Measurements from ENCODE around the gene GADD45G. TPM values are rescaled to one million over a fixed set of nuclear protein-coding genes. Genes with fewer than 3 reads are reported as not detected.

The GADD45G gene
- total RNA-seq, 1 donor from 2014 or later, result 54.0 TPM

DNA sequence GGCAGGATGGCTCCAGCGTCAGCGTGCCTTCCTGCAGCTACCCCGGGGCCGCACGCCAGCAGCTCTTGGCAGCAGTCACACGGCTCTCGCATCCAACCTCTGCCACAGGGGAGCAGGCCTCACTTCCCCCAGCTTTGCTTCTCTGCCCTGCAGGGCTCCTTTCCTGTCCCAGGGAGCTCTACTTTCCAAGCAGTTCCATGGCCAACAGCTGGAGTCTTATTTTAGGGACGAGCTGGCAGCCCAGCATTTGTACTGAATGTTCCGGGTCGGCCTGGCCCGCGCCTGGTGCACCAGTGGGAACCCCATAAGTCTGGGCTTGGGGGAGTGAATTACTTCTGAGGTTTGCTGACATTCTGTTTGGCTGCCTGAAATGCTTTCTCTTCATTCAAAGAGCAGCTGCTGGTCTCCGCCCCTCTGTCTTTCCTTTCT, 34.6 kb downstream of the GADD45G start:
- intact Hi-C loops (cut with micrococcal nuclease), result no loop called here
- DNase-seq (peak; percentile 89), ATAC-seq (peak; percentile 92)

GRCh38 chr9:89639961-89640360, 35.1 kb downstream of the GADD45G start:
- intact Hi-C loops (cut with micrococcal nuclease), result no loop called here
- ATAC-seq (no peak), DNase-seq (no peak)

DNA sequence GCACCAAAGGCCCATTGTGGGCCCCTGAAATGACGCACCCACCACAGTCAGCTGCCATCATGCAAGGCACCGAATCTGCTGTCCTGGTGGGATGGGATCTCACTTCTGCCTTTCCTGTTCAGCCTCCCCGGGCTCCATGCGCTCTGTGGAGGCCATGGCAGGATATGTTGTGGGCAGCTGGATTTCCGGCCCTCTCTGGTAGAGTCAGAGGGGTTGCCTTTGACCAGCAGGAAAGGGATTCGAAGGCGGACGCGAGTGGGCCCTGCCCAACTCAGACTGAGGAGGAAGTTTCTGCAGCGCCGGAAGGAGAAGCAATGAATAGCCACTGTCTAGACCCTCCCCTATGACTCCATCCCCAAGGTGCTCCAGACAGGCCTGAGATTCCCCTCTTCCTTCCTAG, 35.5 kb downstream of the GADD45G start:
- no peak for DNase-seq
- peak; percentile 18 for ATAC-seq
- intact Hi-C loops (cut with micrococcal nuclease), result no loop called here

- ATAC-seq, result no peak
- intact Hi-C loops (cut with micrococcal nuclease), result no loop called here
Measured at GRCh38 chr9:89640801-89641200, 36.0 kb downstream of the GADD45G start.

GRCh38 chr9:89641980-89642379, 37.2 kb downstream of the GADD45G start:
- ATAC-seq (no peak), DNase-seq (no peak)
- intact Hi-C loops (cut with micrococcal nuclease), result no loop called here

More at GRCh38 chr9:89640801-89641200, 36.0 kb downstream of the GADD45G start:
- DNase-seq, result no peak

DNA sequence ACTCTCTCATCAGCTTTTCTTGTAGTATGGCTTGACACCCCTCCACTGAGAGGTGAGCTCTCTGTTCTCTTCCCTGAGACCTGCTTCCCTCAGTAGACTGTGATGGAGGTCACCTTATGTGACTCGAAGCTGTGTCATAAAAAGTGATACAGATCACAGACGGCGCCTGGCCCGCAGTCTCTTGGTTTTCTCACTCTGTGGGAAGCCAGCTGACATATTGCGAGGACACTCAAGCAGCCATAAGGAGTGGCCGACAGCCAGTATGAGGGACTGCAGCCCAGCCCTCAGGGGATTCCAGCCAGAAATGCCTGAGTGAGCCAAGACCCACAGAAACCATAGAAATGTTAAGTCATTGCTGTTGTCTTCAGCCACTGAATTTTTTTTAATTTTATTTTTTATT, 38.0 kb downstream of the GADD45G start:
- DNase-seq (no peak), ATAC-seq (no peak)
- intact Hi-C loops (cut with micrococcal nuclease), result no loop called here

GRCh38 chr9:89646189-89646939, 41.6 kb downstream of the GADD45G start:
- no peak for ATAC-seq
- no peak for DNase-seq
- intact Hi-C loops (cut with micrococcal nuclease), result no loop called here

DNA sequence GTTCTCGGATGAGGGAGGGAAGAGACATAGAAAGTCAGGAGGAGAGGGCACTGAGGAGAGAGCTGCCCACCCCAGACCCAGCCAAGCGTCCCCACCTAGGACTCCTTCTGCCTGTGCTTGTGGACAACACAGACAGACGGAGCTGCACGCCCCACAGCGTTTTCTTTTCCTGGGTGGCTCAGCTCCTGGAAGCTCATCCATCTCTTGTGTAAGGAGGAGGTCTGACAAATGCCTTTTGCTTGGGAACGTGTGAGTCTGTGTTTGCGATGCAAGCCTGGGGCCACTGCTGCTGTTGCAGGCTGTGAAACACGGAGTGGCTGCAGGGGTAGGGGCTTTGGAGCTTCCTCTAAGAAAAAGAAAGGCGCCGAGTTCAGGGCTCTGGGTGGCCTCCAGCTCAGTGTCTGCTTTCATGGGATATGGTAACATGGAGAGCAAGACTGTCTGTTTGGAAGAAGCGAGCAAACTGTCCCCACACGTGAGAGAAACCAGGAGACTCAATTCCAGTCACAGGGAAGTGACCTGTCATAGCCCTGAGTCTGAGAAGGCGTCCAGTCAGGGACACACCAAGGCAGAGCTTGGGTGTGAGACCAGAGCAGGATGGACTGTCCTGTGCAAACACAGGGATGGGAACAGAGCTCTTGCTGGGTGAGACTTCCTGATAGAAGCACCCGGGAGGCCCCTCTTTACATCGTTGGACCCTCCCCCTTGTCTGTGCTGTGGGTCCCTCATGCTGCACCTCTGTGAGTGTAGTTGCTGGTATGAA, 42.7 kb downstream of the GADD45G start:
- DNase-seq (no peak), ATAC-seq (no peak)
- intact Hi-C loops (cut with micrococcal nuclease), result no loop called here

- intact Hi-C loops (cut with micrococcal nuclease), result no loop called here
- DNase-seq, result no peak
- ATAC-seq, result no peak
Measured at GRCh38 chr9:89648247-89649000, 43.6 kb downstream of the GADD45G start.

DNA sequence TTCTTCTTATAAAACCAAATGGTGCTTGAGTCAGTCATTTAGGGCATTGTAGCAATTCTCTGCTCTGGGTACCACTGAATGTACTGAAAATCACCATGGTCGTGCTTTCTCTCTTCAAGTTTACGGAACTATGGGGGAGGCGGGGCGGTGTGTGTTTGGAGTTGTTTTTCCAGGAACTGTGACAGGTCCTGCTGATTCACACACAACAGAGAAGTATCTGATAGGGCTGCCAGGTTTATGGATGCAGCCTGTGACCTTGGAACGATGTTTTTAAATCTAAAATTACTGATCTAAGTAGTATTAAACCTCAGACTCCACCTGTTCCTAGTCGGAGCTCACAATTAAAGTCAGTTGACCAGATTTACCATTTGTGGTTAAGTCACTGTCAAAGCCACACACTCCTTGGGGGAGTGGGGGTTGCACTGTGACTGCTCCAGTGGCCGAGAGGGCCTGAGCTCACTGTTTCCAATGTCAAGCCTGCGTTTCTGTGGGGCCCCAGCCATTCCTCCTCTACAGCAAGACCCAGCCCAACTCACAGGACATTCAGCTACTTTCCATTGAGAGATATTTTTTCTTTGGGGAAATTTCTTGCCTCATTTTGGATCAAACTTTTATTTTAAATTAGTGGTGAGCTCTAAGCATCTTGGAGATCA, 44.4 kb downstream of the GADD45G start:
- intact Hi-C loops (cut with micrococcal nuclease), result no loop called here
- DNase-seq (no peak), ATAC-seq (no peak)

DNA sequence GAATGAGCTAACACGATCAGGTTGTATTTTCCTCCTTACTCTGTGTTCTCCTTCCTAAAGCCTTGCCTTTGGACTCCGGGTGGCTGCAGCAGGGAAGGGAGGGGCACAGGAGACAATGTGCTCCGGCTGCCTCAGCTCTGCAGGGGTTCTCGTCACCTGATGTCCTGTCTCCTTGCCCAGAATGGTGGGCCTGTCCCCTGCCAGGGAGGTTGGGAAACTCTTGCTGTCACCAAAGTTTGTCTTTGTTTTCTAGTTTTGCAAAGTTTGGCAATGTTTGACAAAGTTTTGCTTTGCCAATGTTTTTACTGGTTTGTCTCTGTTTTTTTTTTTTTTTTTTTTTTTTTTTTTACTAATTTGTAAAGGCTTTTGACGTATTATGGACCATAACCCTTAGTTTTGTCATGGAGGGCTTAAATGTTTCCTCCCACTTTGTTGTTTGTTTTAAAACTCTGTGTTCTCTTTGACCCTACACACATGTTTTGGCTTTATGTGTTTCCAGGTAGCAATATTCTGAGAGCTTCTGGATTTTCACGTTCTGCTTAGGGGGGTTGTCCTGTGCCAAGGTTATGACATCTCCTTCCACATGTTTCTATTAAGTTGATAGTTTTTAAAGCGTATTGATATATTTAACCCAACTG, 49.3 kb downstream of the GADD45G start:
- intact Hi-C loops (cut with micrococcal nuclease), result no loop called here
- ATAC-seq (no peak), DNase-seq (no peak)

DNA sequence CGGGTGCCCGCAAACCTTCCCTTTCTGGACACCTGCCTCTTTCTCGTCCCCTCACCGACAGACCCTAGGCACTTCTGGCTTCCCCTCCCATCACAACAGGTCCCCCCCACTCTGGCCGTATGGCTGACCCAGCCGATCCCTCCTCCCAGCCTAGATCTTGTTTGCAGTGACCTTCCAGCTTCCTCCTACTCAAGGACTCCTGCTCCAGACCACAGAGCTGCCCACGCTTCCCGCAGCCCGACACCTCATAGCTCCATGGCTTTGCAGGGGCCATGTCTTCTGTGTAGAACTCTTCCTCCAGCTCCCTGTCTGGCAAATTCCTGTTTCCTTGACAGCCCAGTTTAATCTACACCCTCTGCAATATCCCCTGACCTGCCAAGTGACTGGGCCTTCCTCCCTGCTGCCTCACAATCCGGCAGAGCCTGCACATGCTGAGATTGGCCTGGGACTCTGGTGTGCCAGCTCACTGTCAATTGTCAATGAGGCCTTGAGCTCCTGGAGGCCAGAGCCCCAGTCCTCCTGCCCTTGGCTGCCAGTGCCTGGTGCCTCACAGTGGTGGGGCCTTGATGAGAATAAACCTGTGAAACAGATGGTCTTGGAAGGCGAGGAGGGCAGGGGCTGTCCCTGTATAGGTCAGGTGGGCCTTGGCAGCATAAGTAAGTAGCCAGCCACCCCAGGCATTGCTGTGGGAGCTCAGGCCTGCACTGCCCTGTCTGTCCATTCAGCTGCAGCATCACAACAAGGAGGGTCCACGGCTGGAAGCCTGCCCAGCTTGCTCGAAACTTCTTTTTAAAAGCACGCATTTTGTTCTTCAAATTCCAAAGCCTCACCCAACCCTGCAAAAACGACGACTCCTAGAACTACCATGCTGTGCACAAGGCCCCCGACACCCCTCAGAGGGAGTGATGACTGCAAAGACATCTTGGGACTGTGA, 50.5 kb downstream of the GADD45G start:
- DNase-seq (no peak), ATAC-seq (peak; percentile 57)
- intact Hi-C loops (cut with micrococcal nuclease), result no loop called here

Other genes with a start within 250 kb of the GADD45G start
- 24.7 TPM for gene SEMA4D, start 106.9 kb upstream of the GADD45G start, total RNA-seq